ENCODE data around the gene LBHD2.

LBHD2 gene

DNA sequence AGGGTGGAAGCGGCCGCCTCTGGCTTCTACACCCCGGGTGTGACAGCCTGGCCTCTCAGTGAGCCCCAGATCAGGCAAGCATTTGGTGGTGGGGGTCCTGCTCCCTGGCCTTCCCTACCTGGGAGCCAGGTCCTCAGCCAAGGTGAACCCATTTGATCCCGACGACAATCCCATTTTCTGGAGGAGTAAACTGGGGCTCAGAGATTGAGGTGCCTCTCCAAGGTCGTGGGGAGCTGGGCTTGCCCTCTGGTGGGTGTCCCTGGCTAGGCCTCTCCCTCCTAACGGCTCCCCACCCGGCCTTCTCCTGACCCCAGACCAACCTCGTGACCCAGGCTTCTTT, 7.8 kb downstream of the LBHD2 start:
- no peak for DNase-seq

DNA sequence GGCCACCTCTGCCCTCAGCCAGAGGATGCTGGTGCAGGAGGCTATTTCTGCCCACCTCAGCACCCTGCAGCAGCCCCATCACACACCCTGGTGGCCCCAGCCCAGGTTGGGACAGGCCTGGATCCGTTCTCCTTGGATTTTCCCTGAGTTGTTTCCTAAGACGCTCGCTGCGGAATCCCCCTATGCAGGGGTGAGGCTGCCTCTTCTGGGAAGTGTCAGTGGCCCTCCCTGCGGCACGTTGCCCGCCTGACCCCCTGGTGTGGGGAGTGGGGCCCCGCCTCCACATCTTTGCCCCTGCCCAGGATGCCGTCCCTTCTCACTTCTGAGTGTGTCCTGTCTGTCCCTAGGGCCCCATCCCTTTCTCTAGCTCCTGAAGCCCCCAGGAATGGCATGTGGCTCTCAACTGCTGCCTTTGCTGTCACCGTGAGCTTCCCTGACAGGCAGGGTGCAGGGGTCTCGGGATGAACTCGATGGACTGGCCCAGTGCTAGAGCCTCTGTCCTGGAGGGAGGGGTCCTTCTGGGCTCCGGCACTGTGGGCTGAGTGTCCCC, 9.9 kb downstream of the LBHD2 start:
- no peak for DNase-seq

DNA sequence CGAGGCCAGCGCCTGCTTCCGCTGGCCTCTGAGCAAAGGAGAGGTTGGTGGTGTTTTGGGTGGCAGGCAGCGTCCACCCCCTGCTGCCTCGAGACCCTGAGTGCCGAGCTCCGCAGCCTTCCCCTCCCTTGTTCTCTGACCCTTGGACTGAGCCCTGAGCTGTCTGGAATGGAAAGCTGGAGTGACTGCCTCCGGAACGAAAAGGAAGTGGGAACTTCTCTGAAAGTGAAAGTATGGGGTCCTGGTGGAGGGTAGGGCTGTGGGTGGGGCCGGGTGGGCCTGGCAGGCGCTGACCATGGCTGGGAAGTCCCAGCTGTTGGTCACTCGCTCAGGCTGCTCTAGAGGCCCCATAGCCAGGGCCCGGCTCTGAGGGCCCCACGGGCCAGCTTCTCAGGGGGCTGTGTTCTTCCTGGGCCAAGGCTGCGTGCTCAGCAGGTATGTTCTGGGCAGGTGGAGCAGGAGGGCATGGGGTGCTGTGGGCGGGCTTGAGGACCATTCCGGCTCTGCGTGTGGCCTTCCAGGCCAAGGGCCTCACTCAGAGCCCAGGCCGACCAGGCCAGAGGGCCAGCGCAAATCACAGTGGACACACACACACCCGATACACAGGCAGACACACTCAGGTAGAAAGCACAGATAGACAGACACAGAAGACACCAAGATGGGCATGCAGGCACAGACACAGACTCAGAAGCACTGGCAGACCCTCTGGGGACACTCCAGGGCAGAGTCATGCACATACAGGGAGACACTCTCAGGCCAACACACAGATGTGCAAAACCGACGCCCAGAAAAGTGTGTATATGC, 10.6 kb downstream of the LBHD2 start, which contains the start of gene EXOC3L4:
Gene EXOC3L4, plus strand, starts transcription at position 320 of the 804 bp plus-strand sequence. CDS start 5,495 bp downstream, outside the sequence.
- DNase-seq, result no peak

DNA sequence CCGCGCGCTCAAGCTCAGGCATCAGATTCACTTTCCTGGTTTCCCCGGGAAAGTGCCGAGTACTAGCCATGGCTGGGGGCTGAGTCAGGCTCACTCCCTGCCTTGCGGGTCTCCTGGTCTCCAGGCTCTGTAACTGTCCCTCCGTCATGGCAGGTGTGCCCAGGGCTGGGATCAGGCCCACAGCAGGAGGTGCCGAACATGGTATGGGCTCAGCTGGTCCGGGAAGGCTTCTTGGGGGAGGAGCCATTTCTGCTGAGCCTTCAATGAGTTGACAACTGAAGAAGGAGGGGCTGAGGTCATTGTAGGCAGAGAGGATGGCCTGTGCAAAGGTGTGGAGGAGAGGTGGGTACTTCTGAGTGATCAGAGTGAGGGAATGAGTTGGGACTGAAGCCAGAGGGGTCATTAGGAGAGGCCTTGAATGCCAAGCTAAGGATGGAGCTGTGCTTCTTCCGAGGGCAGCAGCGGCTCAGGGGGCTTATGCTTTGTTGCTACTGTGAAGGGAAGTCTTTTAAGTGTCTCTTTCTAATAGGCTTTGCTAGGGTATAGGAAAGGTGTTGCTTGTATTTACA, 11.3 kb downstream of the LBHD2 start:
- no peak for DNase-seq

DNA sequence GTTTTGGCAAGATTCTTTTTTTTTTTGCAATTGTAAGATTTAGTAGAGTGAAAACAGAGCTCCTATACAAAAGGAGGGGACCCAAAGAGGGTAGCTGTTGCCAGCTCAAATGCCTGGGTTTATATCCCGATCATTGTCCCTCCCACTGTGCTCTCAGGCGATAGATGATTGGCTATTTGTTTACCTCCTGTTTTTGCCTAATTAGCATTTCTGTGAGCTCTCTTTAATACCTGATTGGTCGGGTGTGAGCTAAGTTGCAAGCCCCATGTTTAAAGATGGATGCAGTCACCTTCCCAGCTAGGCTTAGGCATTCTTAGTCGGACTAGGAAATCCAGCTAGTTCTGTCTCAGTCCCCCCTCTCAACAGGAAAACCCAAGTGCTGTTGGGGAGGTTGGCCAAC, 12.4 kb downstream of the LBHD2 start:
- no peak for DNase-seq

DNA sequence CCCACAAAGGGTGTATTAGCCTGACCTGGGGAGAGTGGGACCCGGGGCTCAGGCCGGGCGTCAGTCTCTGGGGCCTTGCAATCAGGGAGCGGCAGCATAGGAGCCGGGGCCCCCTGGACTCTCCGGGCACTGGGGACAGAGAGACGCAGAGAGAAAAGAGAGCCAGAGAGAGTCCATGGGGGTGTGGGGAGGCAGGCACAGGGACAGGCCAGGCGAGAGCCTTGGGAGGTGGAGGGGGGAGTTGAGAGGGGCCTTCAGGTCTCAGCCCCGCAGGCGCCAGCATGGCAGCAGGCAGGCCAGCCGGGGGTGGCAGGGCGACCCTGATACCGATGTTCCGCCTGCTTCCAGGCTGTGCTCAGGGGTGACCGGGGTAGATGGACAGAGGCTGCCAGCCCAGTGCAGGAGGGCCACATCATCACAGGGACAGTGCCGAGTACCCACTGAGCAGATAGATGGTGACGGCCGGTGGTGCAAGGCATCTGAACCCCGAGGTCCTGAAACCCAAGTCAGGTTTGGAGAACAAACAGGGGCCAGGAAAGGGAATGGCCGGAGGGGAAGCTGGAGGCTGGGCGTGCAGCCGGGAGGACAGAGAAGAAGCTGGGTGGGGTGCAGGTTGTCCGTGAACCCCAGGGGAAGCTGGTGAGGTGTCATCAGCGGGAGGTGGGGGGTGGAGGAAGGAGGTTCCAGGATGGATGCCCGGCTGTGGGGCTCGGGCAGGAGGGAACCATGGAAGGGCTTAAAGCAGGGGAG, 13.4 kb downstream of the LBHD2 start:
- no peak for DNase-seq

DNA sequence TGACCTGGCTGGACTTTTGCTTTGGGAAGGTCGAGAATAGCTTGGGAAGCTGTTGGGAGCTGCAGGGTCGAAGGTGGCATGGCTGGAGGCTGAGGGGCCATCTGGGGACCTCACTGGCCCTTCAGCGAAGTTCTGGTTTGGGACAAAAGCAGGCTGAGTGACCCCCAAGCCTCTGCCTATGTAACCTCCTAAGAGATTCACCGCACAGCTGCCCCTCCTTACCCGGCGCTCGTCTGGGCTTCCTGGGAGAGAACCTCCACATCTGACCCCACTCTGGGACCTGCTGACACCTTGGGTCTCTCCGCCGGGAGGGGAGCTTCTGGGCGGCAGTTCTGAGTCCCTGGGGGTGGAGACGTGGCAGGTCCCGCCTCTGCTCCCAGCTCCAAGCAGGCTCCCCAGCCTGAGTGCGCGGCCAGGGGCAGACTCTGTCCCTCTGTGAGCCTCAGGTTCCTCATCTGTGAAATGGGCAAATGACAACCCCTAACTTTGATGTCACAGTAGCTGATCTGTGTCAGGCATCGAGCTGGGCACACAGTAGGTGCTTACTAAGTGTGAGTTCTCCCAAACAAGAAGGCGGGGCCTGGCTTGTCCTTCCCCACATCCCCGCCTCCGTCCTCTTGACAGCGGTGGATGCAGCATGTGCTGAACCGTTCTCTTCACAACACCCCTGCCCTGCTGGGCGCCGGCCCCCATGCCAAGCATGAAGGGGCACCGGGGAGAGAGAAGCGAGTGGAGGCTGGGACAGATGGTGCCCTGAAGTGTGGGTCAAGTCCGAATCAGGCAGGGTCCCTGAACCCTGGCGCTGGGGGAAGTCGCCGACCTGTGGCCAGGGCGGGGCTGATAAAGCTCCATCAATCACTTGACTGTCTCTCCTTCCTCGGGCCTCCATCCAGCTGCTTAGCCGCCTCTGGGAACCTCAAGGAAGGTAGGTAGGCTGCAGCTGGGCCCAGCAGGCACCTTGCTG, 14.3 kb downstream of the LBHD2 start:
- no peak for DNase-seq

DNA sequence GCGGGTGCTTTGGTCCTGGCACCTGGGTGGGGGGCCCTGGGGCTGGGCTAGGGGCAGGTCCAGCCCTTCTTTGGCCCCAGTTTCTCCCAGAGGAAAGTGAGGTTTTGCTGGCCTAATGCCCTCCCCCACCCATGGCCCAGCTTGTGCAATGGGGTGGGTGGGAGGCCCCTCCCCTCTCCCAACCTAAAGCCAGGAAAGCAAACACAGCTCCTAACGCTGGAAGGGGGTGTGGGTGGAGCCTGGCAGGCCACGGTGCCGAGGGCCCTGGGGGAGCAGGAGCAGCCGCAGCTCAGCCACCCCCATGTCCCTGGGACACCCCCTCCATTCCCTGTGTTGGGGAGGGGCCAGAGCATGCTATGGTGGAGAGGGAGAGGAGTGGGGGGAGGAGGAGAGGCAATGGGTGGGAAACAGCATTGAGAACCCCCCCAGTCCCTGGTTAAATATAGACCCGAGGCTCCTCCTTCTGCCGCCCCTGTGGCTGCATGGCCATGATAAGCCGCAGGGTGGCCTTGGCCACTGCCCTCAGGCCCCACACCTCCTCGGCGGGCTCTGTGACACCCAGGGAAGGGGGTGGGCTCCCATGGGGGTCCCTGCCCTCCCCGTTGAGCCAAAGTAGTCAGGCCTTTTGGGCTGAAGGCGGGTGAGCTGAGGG, 15.2 kb downstream of the LBHD2 start:
- peak; percentile 20 for DNase-seq

DNA sequence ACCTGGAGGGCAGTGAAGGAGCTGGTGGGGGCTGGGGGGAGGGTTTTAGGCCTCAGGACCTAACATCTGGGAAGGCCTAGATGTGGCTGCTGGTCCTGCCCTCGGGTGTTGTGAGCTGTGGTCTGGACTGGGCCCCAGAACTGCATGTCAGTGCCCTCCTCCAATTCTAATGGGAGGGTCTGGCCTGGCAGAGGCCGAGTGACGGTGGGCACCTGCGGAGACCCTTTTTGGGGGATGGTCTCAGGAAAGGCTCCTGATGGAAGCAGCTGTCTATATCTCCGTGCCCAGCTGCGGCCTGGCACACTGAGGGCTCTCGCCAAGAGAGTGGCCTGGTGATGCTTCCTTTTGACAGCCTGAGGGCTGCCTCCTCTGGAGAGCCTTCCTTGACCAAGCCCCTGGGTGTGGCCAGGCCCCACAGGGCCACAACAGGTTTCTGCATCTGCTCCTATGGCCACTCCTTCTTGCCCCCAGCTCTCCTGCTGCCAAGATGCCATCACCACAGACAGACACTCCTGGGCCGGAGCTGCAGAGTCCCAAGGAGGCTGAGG, 15.8 kb downstream of the LBHD2 start:
- DNase-seq, result no peak

DNA sequence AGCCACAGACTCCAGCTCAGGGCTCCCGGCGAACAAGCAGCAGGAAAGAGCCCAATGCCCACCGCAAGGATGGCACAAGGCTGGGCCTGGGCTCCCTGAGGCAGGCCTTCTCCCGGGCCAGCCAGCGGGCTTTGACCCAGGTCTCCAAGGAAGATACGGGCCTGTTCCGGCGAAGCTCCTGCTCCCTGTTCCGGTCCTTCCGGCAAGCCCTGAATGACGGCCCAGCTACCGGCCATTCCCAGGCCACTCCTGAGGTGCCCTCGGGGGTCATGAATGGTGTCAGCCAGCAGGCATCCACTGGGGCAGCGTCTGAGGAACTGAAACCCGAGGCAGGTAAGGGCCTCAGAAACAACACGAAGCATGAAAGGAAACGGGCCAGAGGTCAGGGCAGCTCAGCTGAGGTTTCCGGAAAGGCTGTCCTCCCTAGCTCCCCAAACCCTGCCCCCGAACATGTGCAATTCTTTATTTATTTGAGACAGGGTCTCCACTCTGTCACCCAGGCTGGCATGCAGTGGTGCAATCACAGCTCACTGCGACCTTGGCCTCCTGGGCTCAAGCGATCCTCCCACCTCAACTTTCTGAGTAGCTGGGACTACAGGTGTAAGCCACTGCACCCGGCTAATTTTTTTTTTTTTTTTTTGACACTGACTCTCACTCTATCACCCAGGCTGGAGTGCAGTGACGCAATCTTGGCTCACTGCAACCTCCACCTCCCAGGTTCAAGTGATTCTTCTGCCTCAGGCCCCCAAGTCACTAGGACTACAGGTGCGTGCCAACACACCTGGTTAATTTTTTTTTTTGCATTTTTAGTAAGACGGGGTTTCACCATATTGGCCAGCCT, 16.5 kb downstream of the LBHD2 start:
- no peak for DNase-seq

DNA sequence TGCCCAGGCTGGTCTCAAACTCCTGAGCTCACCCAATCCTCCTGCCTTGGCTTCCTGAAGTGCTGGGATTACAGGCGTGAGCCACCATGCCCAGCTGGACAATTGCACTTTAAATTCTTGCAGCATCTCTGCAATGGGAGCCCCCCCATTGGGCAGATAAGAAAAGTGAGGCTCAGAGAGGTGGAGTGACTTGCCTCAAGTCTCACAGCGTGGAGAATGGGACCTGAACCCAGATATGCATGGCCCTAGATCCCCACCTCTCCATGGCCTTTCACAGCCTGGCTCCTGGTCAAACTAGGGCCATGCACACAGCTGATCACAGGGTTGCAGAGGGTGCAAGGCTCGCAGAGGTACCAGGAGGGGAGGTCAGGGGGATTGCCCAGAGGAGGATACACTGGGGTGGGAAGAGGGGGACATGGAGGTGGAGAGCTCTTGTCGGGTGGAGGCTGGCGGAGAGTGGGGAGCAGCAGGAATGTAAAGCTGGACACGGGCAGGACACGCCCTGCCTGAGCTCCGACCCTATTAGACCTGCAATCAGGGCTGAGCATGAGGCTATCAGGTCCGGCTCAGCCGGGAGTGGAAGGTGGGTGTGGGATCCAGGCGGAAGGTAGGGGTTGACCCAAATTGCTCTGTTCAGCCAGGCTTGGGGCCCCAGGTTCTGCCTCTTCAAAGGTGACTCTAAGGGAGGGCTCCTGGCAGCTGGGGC, 17.4 kb downstream of the LBHD2 start:
- DNase-seq, result no peak

DNA sequence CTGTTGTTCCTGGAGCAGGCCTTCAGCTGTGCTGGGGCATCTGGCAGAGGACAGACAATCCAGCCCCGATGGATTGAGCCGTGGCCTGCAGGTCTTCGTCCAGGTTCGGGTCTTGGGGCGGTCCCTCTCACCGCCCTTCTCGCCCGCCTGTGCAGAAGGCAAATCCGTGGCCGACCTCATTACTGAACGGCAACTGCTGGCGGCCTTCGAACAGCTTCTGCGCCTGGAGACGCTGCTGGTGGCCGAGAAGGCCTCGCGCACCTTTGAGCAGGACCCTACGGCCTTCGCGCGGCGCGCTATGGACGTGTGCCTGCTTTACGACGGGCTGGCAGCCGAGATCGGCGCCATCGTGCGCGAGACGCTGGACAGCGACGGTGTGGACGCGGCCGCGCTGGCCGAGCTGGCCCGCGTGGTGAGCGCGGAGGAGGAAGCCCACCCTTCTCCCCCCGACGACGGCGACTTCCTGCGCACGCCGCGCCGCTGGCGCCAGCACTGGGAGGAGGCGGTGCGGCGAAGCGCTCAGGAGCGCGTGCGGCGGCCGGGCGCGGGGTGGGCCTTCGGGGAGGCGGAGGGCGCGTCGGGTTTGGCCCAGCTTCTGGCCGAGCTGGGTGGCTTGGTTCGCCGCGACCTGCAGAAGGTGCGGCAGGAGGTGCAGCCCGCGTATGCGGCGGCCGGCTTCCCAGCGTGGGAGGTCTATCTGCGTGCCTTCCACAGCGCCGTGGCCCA, 18.1 kb downstream of the LBHD2 start:
- no peak for DNase-seq

DNA sequence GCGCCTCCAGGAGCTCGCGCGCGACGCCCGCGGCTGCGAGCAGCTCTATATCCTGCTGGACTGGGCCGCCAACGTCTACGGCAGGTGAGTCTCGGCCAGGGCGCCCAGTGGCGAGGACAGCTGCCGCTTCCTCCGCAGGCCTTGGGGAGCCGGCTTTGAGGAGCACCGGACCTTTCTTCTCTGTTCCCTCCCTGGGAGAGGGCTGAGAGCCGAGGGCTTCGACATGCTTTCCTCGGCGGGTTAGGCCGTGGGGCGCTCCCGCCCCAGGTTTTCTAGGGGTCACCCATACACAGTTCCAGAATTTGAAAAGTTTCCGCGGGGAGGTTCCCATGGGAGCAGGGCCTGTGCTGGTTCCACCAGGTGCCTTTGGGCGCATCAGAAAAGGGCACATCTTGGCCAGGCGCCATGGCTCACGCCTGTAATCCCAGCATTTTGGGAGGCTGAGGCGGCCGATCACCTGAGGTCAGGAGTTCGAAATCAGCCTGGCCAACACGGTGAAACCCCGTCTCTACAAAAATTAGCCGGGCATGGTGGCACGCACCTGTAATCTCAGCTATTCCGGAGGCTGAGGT, 18.8 kb downstream of the LBHD2 start:
- no peak for DNase-seq

DNA sequence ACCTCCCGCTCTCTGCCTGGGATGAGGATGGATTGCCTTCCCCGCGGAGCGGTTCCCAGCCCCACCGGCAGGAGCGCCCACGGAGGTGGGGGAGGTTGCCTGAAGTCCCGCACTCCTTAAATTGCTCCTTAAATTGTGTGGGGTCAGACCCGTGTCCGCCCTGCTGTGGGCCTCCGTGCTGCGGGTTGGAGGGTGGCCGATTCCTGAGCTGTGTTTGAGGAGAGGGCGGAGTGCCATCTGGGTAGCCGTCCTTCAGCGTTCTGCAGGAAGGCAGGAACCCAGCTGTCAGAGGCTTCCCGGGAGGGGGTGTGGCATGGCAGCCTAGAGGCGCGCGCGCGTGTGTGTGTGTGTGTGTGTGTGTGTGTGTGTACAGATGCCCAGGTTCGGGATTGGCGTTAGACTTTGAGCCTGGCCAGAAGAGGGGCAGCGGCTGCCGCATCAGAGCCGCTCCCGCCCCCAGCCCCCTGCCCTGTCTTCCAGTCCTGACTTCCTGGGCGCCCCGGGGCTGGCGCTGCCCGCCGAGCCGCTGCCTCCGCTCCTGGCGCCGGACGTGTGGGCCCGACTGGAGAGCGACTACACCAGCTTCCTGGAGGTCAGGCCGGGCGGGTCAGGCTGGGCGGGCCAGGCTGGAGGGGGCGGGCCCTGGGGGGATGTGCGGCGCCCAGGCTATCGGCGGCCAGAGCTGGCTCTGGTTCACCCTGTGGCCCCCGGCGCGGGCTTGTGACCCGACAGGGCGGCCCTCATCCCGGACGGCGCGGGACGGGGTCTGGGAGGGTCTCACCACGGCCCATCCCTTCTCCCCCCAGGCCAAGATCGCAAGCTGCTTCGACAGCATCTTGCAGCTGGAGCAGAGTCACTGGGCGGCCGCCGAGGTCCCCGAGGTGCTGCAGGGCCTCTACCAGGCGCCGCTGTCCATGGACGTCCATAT, 19.7 kb downstream of the LBHD2 start:
- peak; percentile 81 for DNase-seq

DNA sequence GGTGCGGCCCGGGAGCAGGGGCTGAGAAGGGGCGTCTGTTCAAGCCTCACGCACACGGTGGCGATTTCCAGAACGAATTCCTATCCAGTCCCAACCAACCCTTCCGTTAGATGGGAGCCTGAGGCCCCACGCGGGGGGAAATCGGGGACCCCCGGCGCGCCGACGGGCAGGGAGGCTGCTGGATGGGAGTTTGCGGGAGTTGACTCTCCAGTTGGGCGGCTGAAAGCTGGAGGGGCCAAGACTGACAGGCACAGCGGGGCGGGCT, 20.3 kb downstream of the LBHD2 start:
- no peak for DNase-seq

DNA sequence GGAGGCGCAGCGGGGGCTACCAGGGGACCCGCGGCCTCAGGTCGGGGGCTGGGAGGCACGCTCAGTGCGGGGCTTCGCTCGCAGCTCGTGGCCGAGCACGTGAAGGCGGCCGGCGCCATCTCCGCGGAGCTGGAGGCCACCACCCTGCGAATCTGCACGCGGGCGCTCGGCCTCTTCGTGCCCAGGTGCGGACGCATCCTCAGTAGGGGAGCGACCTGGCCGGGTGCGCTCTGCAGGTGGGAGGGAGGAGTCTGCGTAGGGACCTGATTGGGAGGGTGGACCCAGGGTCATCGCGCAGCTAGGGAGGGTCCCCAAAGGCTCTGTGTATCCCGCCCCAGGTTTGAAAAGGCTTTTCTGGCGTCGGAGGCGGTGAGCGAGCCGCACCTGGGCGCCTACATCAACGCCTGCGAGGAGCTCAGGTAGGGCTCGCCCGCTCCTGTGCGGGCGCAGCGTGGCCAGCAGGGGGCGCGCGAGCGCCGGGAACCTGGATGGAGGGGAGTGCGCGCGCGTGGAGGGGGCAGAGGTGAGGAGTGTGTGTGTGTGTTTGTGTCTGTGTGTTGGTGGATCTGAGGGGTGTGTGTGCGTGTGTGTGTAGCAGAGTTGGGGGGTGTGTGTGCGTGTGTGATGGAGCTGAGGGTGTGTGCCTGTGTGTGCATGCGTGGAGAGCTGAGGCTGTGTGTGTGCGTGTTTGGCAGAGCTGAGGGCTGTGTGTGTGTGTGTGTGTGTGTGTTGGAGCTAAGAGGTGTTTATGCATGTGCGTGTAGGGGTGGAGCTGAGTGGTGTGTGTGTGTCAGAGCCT, 20.8 kb downstream of the LBHD2 start:
- DNase-seq, result peak; percentile 67

DNA sequence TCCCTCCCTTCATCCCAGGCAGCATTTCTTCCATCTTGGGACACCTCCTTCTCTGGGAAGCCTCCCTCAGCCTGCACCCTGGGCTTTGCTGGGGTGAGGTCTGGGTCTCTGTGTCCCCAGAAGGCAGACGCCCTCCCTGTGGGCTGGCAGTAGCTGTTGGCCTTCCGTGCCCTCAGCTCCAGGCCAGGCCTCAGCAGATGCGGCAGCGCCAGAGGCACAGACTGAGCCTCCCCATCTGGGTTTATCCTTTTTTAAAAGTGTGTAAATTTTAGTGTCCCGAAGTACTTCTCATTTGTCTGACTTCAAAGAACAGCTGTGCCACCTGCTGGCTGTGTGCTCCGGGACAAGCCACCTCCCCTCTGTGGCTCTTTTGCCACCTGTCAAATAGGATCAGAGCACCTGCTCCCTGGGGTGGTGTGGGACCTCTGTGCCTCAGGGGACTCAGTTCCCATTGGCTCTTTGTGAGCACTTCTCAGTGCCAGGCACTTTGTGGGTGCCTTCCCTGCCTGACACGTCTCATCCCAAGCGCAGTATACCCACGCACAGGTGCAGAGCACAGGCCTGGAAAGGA, 21.7 kb downstream of the LBHD2 start:
- DNase-seq, result peak; percentile 63
